Left lung (tissue), 10 donors: ENCODE results near the gene CDH11. TPM values are rescaled to one million over a fixed set of nuclear protein-coding genes. Genes with fewer than 3 reads are reported as not detected.

Source experiments
- ATAC-seq: fragments of 200-7000 bp; cut with Tn5 transposase; one replicate; pipeline ENCODE4 v1.9.1; 2020; ENCODE audit warnings: moderate library complexity
- DNase-seq, 4 donors: peaks; one replicate each; pipeline ENCODE4 v3.0.0-alpha.2; 2013 to 2020
- H3K27ac ChIP-seq, 2 donors: fragments of 200-600 bp; sonication (generic) in 1 of 2; one replicate each; pipeline versions ENCODE4 v1.5.0 to v1.8.0; 2020 to 2021
- H3K27me3 ChIP-seq, 2 donors: fragments of 200-600 bp; sonication (generic) in 1 of 2; one replicate each; pipeline versions ENCODE4 v1.5.0 to v1.8.0; 2020 to 2021
- H3K36me3 ChIP-seq, 2 donors: fragments of 200-600 bp; sonication (generic) in 1 of 2; one replicate each; pipeline versions ENCODE4 v1.5.0 to v1.8.0; 2020 to 2021
- H3K4me1 ChIP-seq, 2 donors: fragments of 200-600 bp; one replicate each; pipeline ENCODE4 v1.8.0; 2021
- H3K4me3 ChIP-seq, 2 donors: fragments of 200-600 bp; sonication (generic) in 1 of 2; one replicate each; pipeline versions ENCODE4 v1.5.0 to v1.8.0; 2020 to 2021; ENCODE audit warnings: mild to moderate bottlenecking in 1 of 2
- H3K9me3 ChIP-seq, 2 donors: fragments of 200-600 bp; sonication (generic) in 1 of 2; one replicate each; pipeline versions ENCODE4 v1.5.0 to v1.8.0; 2020 to 2021
- intact Hi-C, 2 donors: fragments of 100-400 bp; cut with DNase I; formaldehyde crosslinking; loops; one replicate each; pipeline versions ENCODE4 v1.11.2 to v1.14.2; 2022
- polyA plus RNA-seq, 6 donors: library from polyadenylated mRNA; unstranded; fragments of 120-200 nt; gene quantifications; one replicate each; pipeline ENCODE4 v1.2.1, GENCODE V29; 2013; ENCODE audit not compliant: insufficient read length in 6 of 6
- total RNA-seq, 2 donors: library from RNA; stranded (reverse); fragmentation: NEBNext Ultra II Directional; extraction: Animal tissue kit (Norgen Biotek cat#: 25700); gene quantifications; one replicate each; pipeline ENCODE4 v1.2.1, GENCODE V29; 2021
- TF ChIP-seq, protein P1 (sequence below), 2 donors: fragments of 200-600 bp; sonication (generic) in 1 of 2; IDR thresholded peaks; one replicate each; pipeline versions ENCODE4 v1.5.0 to v1.8.0; 2021; ENCODE audit warnings: antibody characterized with exemption in 2 of 2
- donor health status: DM: no; HTN: yes; CAD: no.
- donor health status: DM: no; HTN: no; CAD: no.

Gene CDH11
- total and polyA plus RNA-seq, 8 donors, result 161 to 350 (median 311) TPM

DNA sequence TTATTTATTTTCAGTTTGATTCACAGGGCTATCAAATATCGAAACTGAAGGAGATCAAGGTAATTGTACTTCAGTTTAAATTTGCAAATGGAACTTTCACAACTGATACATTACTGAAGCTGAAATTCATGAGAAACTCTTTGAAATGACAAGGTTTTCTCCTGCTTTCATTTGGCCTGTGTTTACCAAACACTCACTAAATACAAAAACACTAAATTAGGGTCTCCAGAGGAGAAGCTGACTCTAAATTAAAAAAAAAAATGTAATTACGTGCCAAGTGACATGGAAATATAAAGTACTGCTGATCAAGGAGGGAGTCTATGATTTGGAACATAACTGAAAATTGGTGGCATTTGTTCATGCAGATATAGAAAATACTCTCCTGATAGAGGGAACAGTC lies 205.8 kb downstream of the CDH11 start:
- ATAC-seq (no peak), DNase-seq (no peak)
- H3K4me1 ChIP-seq, result no peaks in the 10 kb centered on the region
- H3K36me3 ChIP-seq, result no peaks in the 10 kb centered on the region
- no peak overlapping the region for H3K4me3 ChIP-seq
- H3K9me3 ChIP-seq, result peaks cover 0 to 6% of the 10 kb centered on the region in 2 donors
- no peak overlapping the region for H3K27ac ChIP-seq
- intact Hi-C loops, result no loop called here
- no peaks in the 10 kb centered on the region for H3K27me3 ChIP-seq
- TF ChIP-seq, protein P1, sequence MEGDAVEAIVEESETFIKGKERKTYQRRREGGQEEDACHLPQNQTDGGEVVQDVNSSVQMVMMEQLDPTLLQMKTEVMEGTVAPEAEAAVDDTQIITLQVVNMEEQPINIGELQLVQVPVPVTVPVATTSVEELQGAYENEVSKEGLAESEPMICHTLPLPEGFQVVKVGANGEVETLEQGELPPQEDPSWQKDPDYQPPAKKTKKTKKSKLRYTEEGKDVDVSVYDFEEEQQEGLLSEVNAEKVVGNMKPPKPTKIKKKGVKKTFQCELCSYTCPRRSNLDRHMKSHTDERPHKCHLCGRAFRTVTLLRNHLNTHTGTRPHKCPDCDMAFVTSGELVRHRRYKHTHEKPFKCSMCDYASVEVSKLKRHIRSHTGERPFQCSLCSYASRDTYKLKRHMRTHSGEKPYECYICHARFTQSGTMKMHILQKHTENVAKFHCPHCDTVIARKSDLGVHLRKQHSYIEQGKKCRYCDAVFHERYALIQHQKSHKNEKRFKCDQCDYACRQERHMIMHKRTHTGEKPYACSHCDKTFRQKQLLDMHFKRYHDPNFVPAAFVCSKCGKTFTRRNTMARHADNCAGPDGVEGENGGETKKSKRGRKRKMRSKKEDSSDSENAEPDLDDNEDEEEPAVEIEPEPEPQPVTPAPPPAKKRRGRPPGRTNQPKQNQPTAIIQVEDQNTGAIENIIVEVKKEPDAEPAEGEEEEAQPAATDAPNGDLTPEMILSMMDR (IDR thresholded peaks at IDR 0.05), result no peak

- peak overlapping the region in 1 of 2 donors; percentile 1 for H3K27ac ChIP-seq
- no peaks in the 10 kb centered on the region for H3K36me3 ChIP-seq
- no peak overlapping the region for H3K4me3 ChIP-seq
- ATAC-seq, result peak; percentile 50
- no peaks in the 10 kb centered on the region for H3K4me1 ChIP-seq
- TF ChIP-seq, protein P1 (IDR thresholded peaks at IDR 0.05), result no peak
- H3K27me3 ChIP-seq, result no peaks in the 10 kb centered on the region
- H3K9me3 ChIP-seq, result no peaks in the 10 kb centered on the region
- peak in 3 of 4 donors; percentile 35 to 61 (median 38) for DNase-seq
- intact Hi-C loops, result no loop called here
These were observed 211.5 kb downstream of the CDH11 start for GRCh38 chr16:64910356-64910755.

DNA sequence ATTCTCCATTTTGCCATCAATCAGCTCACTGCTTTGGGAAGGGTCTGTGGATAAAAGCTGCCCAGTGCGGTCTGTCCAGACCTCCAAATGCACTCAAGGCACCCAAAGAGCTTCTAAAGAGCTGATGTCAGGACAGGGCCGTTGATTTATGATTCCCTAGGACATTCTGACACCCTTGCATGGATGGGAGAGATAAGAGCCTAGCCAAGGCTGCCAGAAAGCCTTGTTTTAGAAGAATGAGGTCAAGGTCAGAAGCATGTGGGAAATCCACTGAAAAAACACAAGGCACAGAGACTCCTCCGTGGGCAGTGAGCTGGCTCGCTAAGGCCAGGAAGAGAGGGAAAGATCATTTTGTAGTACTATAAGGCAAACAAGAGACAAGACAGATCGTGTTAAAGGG lies 214.0 kb downstream of the CDH11 start:
- TF ChIP-seq, protein P1 (IDR thresholded peaks at IDR 0.05), result no peak
- Histone ChIP-seq H3K27ac (no peak overlapping the region), H3K27me3 (no peaks in the 10 kb centered on the region), H3K36me3 (no peaks in the 10 kb centered on the region), H3K9me3 (no peaks in the 10 kb centered on the region), H3K4me3 (no peak overlapping the region), H3K4me1 (no peaks in the 10 kb centered on the region)
- DNase-seq (no peak), ATAC-seq (no peak)
- intact Hi-C loops, result no loop called here

GRCh38 chr16:64903770-64904169 lies 218.1 kb downstream of the CDH11 start:
- TF ChIP-seq, protein P1 (IDR thresholded peaks at IDR 0.05), result no peak
- DNase-seq, result no peak
- ATAC-seq, result no peak
- H3K27me3 ChIP-seq, result no peaks in the 10 kb centered on the region
- intact Hi-C loops, result no loop called here
- no peaks in the 10 kb centered on the region for H3K4me1 ChIP-seq
- H3K4me3 ChIP-seq, result no peak overlapping the region
- H3K27ac ChIP-seq, result no peak overlapping the region
- no peaks in the 10 kb centered on the region for H3K36me3 ChIP-seq
- H3K9me3 ChIP-seq, result no peaks in the 10 kb centered on the region

- H3K27me3 ChIP-seq, result no peaks in the 10 kb centered on the region
- no peak overlapping the region for H3K4me3 ChIP-seq
- H3K9me3 ChIP-seq, result no peaks in the 10 kb centered on the region
- DNase-seq, result no peak
- no peaks in the 10 kb centered on the region for H3K36me3 ChIP-seq
- H3K4me1 ChIP-seq, result no peaks in the 10 kb centered on the region
- no peak overlapping the region for H3K27ac ChIP-seq
- TF ChIP-seq, protein P1 (IDR thresholded peaks at IDR 0.05), result no peak
- intact Hi-C loops, result no loop called here
- no peak for ATAC-seq
These were observed 221.3 kb downstream of the CDH11 start for GRCh38 chr16:64900517-64900916.
